CD4-positive, alpha-beta T cell treated with Interleukin-17A for 4 hours (primary cell): ENCODE results near the gene MYO1D.
"Not testable (repeated sequence)": the region's sequence is repeated elsewhere in the genome, so short reads cannot be mapped to it uniquely, and the experiment has no call there.

Source experiments
- DNase-seq: peaks from one replicate; pipeline ENCODE4 v3.0.0-alpha.2; 2020; ENCODE audit warnings: mixed read lengths

MYO1D gene

GRCh38 chr17:32876417-32877163 is at the start of gene MYO1D:
Gene MYO1D (minus strand): TSS chr17:32877124. CDS start chr17:32876872, 252 bp downstream.
- peak; percentile 70 for DNase-seq

GRCh38 chr17:32926183-32926582 is 49.3 kb upstream of the MYO1D start:
- DNase-seq, result no peak

GRCh38 chr17:32923905-32924304 is 47.0 kb upstream of the MYO1D start:
- not testable (repeated sequence) for DNase-seq

GRCh38 chr17:32921017-32921416 is 44.1 kb upstream of the MYO1D start:
- no peak for DNase-seq

- no peak for DNase-seq
Measured at GRCh38 chr17:32920293-32920692, 43.4 kb upstream of the MYO1D start.

GRCh38 chr17:32919876-32920275 is 43.0 kb upstream of the MYO1D start:
- DNase-seq, result not testable (repeated sequence)

GRCh38 chr17:32917842-32918241 is 40.9 kb upstream of the MYO1D start:
- no peak for DNase-seq

GRCh38 chr17:32917081-32917480 is 40.2 kb upstream of the MYO1D start:
- DNase-seq, result no peak

- DNase-seq, result no peak
Measured at GRCh38 chr17:32916134-32916533, 39.2 kb upstream of the MYO1D start.

- DNase-seq, result no peak
Measured at GRCh38 chr17:32915245-32915644, 38.3 kb upstream of the MYO1D start.

GRCh38 chr17:32914181-32914580 is 37.3 kb upstream of the MYO1D start:
- DNase-seq, result no peak

- no peak for DNase-seq
Measured at GRCh38 chr17:32913593-32913992, 36.7 kb upstream of the MYO1D start.

GRCh38 chr17:32912218-32912897 is 35.4 kb upstream of the MYO1D start:
- no peak for DNase-seq

- DNase-seq, result no peak
Measured at GRCh38 chr17:32910769-32911168, 33.8 kb upstream of the MYO1D start.

GRCh38 chr17:32909787-32910369 is 33.0 kb upstream of the MYO1D start:
- DNase-seq, result peak; percentile 42

- no peak for DNase-seq
Measured at GRCh38 chr17:32907583-32907982, 30.7 kb upstream of the MYO1D start.

- DNase-seq, result no peak
Measured at GRCh38 chr17:32904891-32905290, 28.0 kb upstream of the MYO1D start.

GRCh38 chr17:32903774-32904673 is 27.1 kb upstream of the MYO1D start:
- no peak for DNase-seq

- DNase-seq, result no peak
Measured at GRCh38 chr17:32901743-32902142, 24.8 kb upstream of the MYO1D start.

- DNase-seq, result no peak
Measured at GRCh38 chr17:32899236-32900013, 22.5 kb upstream of the MYO1D start.

GRCh38 chr17:32896647-32897258 is 19.8 kb upstream of the MYO1D start:
- DNase-seq, result no peak

- no peak for DNase-seq
Measured at GRCh38 chr17:32894245-32894644, 17.3 kb upstream of the MYO1D start.
